Gastroesophageal sphincter (tissue), 3 donors: Measurements from ENCODE around the gene PKN1.
A peak's percentile ranks its signal among the peaks of the same experiment; 100 is the strongest.

Experiments used
- EP300 ChIP-seq: sonication (generic); formaldehyde crosslinking; IDR thresholded peaks from one replicate; pipeline ENCODE4 v1.6.1; 2017; ENCODE audit warnings: antibody characterized with exemption, mild to moderate bottlenecking
- TF ChIP-seq, protein P1 (sequence below), 4 experiments: fragments of 200-600 bp in 2 of 4; fragments of 450-650 bp in 2 of 4; sonication (generic) in 1 of 4; IDR thresholded peaks; one replicate each; pipeline ENCODE4 v1.5.1; 2017 to 2019; ENCODE audit warnings: antibody characterized with exemption in 4 of 4, mild to moderate bottlenecking in 2 of 4, moderate library complexity in 2 of 4

DNA sequence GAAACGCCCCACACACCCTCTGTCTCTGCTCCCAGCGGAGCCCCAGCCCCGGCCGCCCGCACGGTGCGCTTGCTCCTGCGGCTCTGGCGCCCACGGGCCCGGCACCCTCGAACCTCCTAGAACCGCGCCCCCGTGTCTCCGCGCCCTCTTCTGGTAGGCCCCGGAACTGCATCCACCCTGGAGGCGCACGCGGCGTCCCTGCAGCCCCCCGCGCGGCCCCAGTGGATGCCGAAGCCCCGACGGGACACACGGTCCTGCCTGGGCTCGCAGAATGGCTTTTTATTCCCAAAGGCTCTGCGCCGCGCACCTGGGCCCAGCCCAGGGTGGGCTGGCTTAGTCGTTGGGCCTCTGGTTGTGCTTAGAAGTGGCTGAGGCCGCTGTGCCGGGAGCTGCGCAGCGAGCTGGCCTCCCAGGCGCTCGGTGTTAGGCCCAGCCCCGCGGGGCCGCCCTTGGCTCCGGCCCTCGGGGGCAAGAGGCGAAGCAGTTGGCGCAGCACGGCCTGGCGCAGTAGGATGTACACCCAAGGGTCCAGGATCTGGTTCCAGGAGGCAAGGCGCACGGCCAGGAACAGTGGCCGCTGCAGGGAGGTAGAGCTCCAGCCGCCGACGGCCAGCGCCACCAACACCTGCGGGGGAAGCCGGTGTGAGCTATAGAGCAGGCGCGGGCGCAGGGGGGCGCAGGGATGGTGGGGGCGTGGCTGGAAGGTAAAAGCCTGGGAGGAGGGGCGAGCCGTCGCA lies 39.3 kb downstream of the PKN1 start:
- TF ChIP-seq, protein P1, sequence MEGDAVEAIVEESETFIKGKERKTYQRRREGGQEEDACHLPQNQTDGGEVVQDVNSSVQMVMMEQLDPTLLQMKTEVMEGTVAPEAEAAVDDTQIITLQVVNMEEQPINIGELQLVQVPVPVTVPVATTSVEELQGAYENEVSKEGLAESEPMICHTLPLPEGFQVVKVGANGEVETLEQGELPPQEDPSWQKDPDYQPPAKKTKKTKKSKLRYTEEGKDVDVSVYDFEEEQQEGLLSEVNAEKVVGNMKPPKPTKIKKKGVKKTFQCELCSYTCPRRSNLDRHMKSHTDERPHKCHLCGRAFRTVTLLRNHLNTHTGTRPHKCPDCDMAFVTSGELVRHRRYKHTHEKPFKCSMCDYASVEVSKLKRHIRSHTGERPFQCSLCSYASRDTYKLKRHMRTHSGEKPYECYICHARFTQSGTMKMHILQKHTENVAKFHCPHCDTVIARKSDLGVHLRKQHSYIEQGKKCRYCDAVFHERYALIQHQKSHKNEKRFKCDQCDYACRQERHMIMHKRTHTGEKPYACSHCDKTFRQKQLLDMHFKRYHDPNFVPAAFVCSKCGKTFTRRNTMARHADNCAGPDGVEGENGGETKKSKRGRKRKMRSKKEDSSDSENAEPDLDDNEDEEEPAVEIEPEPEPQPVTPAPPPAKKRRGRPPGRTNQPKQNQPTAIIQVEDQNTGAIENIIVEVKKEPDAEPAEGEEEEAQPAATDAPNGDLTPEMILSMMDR (IDR thresholded peaks at IDR 0.05), result peak in 3 of 4 experiments; percentile 91 to 98 (median 97)
- TF ChIP-seq EP300, result no peak
